OCI-LY7 (cell line): ENCODE measurements around the gene FGR. TPM values are rescaled to one million over a fixed set of nuclear protein-coding genes. Genes with fewer than 3 reads are reported as not detected.

Experiments used
- BruUV-seq: library from RNA; stranded (reverse); fragments of 400-500 nt; replicated peaks from 2 replicates; lab custom pipeline; 2021; lab: Mats Ljungman, UMichigan
- CTCF ChIA-PET: fragments of 300-600 bp; sonication (Branson Sonifier 250); formaldehyde crosslinking; loops from one replicate; lab custom pipeline; 2022; ENCODE audit warnings: antibody characterized with exemption; ENCODE audit not compliant: unreplicated experiment; lab: Charles Lee
- POLR2A ChIA-PET: fragments of 300-600 bp; sonication (Branson Sonifier 250); formaldehyde crosslinking; loops from one replicate; lab custom pipeline; 2022; ENCODE audit warnings: antibody characterized with exemption; lab: Charles Lee
- DNase-seq: peaks from one replicate; pipeline ENCODE4 v3.0.0-alpha.2; 2015; ENCODE audit warnings: low spot score
- H2AFZ ChIP-seq: fragments of 200-600 bp; sonication (generic), shearing (Covaris generic); 2 replicates; pipeline ENCODE4 v1.6.1; 2014; ENCODE audit warnings: mild to moderate bottlenecking, antibody characterized with exemption, low read length, moderate library complexity
- H3K27ac ChIP-seq: fragments of 200-600 bp; sonication (generic); 2 replicates; pipeline ENCODE4 v1.5.1; 2014; ENCODE audit warnings: mixed run types, low read depth, mild to moderate bottlenecking, moderate library complexity, low read length, inconsistent platforms; ENCODE audit not compliant: poor library complexity, severe bottlenecking
- H3K36me3 ChIP-seq: fragments of 200-600 bp; sonication (generic); 2 replicates; pipeline ENCODE4 v1.6.1; 2014; ENCODE audit warnings: mild to moderate bottlenecking, antibody characterized with exemption, low read length, moderate library complexity, mixed read lengths; ENCODE audit not compliant: insufficient read depth
- H3K4me1 ChIP-seq: fragments of 200-600 bp; sonication (generic); 2 replicates; pipeline ENCODE4 v1.5.1; 2014; ENCODE audit warnings: mild to moderate bottlenecking, low read length; ENCODE audit not compliant: insufficient read depth, poor library complexity, severe bottlenecking
- H3K4me2 ChIP-seq: fragments of 200-600 bp; sonication (generic); 2 replicates; pipeline ENCODE4 v1.6.1; 2014; ENCODE audit warnings: mild to moderate bottlenecking, low read length
- H3K4me3 ChIP-seq: fragments of 200-600 bp; sonication (generic); 2 replicates; pipeline ENCODE4 v1.5.1; 2014; ENCODE audit warnings: mild to moderate bottlenecking, low read depth, low read length; ENCODE audit not compliant: poor library complexity, severe bottlenecking
- H3K79me2 ChIP-seq: fragments of 200-600 bp; sonication (generic); 2 replicates; pipeline ENCODE4 v1.6.1; 2016; ENCODE audit warnings: low read depth, mild to moderate bottlenecking, low read length, moderate library complexity, mixed read lengths; ENCODE audit not compliant: insufficient read depth
- H3K9me2 ChIP-seq: fragments of 200-600 bp; sonication (generic); 2 replicates; pipeline ENCODE4 v1.6.1; 2016; ENCODE audit warnings: mild to moderate bottlenecking, low read length, mixed read lengths; ENCODE audit not compliant: insufficient read depth
- H3K9me3 ChIP-seq: fragments of 200-600 bp; sonication (generic); 2 replicates; pipeline ENCODE4 v1.6.1; 2014; ENCODE audit warnings: mild to moderate bottlenecking, mixed run types, low read length, mixed read lengths
- H4K20me1 ChIP-seq: fragments of 200-600 bp; sonication (generic); 2 replicates; pipeline ENCODE4 v1.6.1; 2014; ENCODE audit warnings: mild to moderate bottlenecking, antibody characterized with exemption, low read length, moderate library complexity, mixed read lengths; ENCODE audit not compliant: insufficient read depth
- CTCF ChIP-seq: fragments of 200-600 bp; sonication (generic); conservative IDR thresholded peaks from 2 replicates; pipeline ENCODE4 v1.5.1; 2014; ENCODE audit warnings: mild to moderate bottlenecking, antibody characterized with exemption, low read length, moderate library complexity, mixed read lengths
- EZH2phosphoT487 ChIP-seq: fragments of 200-600 bp; sonication (generic); IDR thresholded peaks from 2 replicates; pipeline ENCODE4 v1.6.1; 2018; ENCODE audit warnings: low read depth, borderline replicate concordance, mild to moderate bottlenecking, mixed run types, antibody characterized with exemption, low read length, moderate library complexity, mixed read lengths
- intact Hi-C: fragments of 100-400 bp; cut with micrococcal nuclease; formaldehyde crosslinking; loops from one replicate; pipeline ENCODE4 v1.10.0; 2022; ENCODE audit not compliant: unreplicated experiment
- total RNA-seq, 2 experiments: library from RNA; depleted of rRNA in 1 of 2; stranded (reverse); fragments of >200 nt in 1 of 2; shearing (Covaris generic) in 1 of 2; gene quantifications; 2 replicates each; pipeline ENCODE4 v1.2.3, GENCODE V29; 2014 to 2022

Gene FGR
- total RNA-seq, 2 experiments from 2014 or later = 1.2 to 2.2 TPM

GRCh38 chr1:27664291-27664690 is 29.3 kb upstream of the FGR start:
- POLR2A ChIA-PET = interaction anchor here (0.6 kb wide), 1 partner anchor 77 kb away, joined by 5 read pairs; no protein-coding TSS in a partner anchor
- no peak overlapping the region for H3K27ac ChIP-seq
- intact Hi-C loops = loop anchor here (10.0 kb wide), 1 partner anchor 339 kb away; the partner anchor contains the start of gene TMEM222
- no peak for DNase-seq
- H4K20me1 ChIP-seq = no peaks in the 10 kb centered on the region
- H3K36me3 ChIP-seq = no peaks in the 10 kb centered on the region
- BruUV-seq = no TSS peak
- CTCF ChIA-PET = interaction anchor here (0.9 kb wide), 1 partner anchor 57 kb away, joined by 3 read pairs; no protein-coding TSS in a partner anchor
- TF ChIP-seq EZH2phosphoT487 (no peak), CTCF (no peak)
- no peaks in the 10 kb centered on the region for H3K9me3 ChIP-seq
- no peak overlapping the region for H3K4me3 ChIP-seq
- H3K4me1 ChIP-seq = peaks cover 41% of the 10 kb centered on the region
- no peak overlapping the region for H3K4me2 ChIP-seq
- H2AFZ ChIP-seq = no peak overlapping the region
- no peaks in the 10 kb centered on the region for H3K79me2 ChIP-seq
- H3K9me2 ChIP-seq = no peaks in the 10 kb centered on the region

GRCh38 chr1:27662707-27663393 is 27.9 kb upstream of the FGR start:
- Histone ChIP-seq H3K9me3 (no peaks in the 10 kb centered on the region), H4K20me1 (no peaks in the 10 kb centered on the region), H3K79me2 (no peaks in the 10 kb centered on the region), H2AFZ (peak overlapping the region; percentile 65; the same call in 1 of the 2 replicates), H3K4me2 (peak overlapping the region; percentile 90), H3K9me2 (no peaks in the 10 kb centered on the region), H3K27ac (peak overlapping the region; percentile 85), H3K36me3 (no peaks in the 10 kb centered on the region), H3K4me3 (peak overlapping the region; percentile 54), H3K4me1 (peaks cover 54% of the 10 kb centered on the region)
- intact Hi-C loops = loop anchor here (1.0 to 10.0 kb wide), 5 partner anchors 32 to 338 kb away; partner anchors contain the start of genes GPR3 and TMEM222
- CTCF ChIA-PET = interaction anchor here (0.6 to 1.9 kb wide), 9 partner anchors 19 to 373 kb away, joined by 3 to 26 read pairs (median 3); partner anchors contain the start of gene GPR3
- TF ChIP-seq CTCF = peak; percentile 94
- no peak for TF ChIP-seq EZH2phosphoT487
- POLR2A ChIA-PET = interaction anchor here (0.6 to 3.8 kb wide), 6 partner anchors 14 to 261 kb away, joined by 3 to 34 read pairs (median 4); no protein-coding TSS in a partner anchor
- BruUV-seq = no TSS peak
- peak; percentile 92 for DNase-seq
